Tibial nerve (tissue), 4 donors: ENCODE data around the gene FNBP1.

ENCODE experiments used
- CTCF ChIP-seq, 5 experiments: fragments of 200-600 bp in 3 of 5; fragments of 450-650 bp in 2 of 5; sonication (generic) in 3 of 5; IDR thresholded peaks; one replicate each; pipeline ENCODE4 v1.5.1; 2016 to 2019; ENCODE audit warnings: antibody characterized with exemption in 5 of 5, mild to moderate bottlenecking in 3 of 5, moderate library complexity in 2 of 5
- EP300 ChIP-seq, 2 donors: sonication (generic); formaldehyde crosslinking; IDR thresholded peaks; one replicate each; pipeline ENCODE4 v1.6.1; 2017; ENCODE audit warnings: antibody characterized with exemption in 2 of 2, mild to moderate bottlenecking in 1 of 2
- POLR2A ChIP-seq, 2 donors: fragments of 450-650 bp; IDR thresholded peaks; one replicate each; pipeline ENCODE4 v1.6.1; 2017; ENCODE audit warnings: antibody characterized with exemption in 2 of 2, mild to moderate bottlenecking in 2 of 2, moderate library complexity in 2 of 2

GRCh38 chr9:129946246-129946995, 96.6 kb downstream of the FNBP1 start:
- TF ChIP-seq EP300 (IDR thresholded peaks at IDR 0.05) (no peak), CTCF (IDR thresholded peaks at IDR 0.05) (no peak), POLR2A (IDR thresholded peaks at IDR 0.05) (no peak)
